Spleen (tissue), 11 donors: ENCODE results near the gene HDAC7. TPM values are rescaled to one million over a fixed set of nuclear protein-coding genes. Genes with fewer than 3 reads are reported as not detected.

Experiments
- DNase-seq: peaks from one replicate; pipeline ENCODE4 v3.0.0-alpha.2; 2020
- H3K27ac ChIP-seq, 8 donors: fragments of 200-600 bp; sonication (generic) in 7 of 8; 1 replicate in 4 of 8; 2 replicates in 4 of 8; pipeline versions ENCODE4 v1.5.0 to v1.8.0; 2016 to 2021; ENCODE audit warnings: inconsistent platforms in 4 of 8, mild to moderate bottlenecking in 4 of 8, moderate library complexity in 1 of 8
- H3K27me3 ChIP-seq, 7 donors: fragments of 200-600 bp; sonication (generic) in 6 of 7; replicated peaks in 1 of 7; 1 replicate in 4 of 7; 2 replicates in 3 of 7; pipeline versions ENCODE4 v1.5.0 to v1.8.0; 2016 to 2021; ENCODE audit warnings: inconsistent platforms in 3 of 7, mild to moderate bottlenecking in 1 of 7
- H3K36me3 ChIP-seq, 6 donors: fragments of 200-600 bp; sonication (generic) in 5 of 6; 1 replicate in 4 of 6; 2 replicates in 2 of 6; pipeline versions ENCODE4 v1.5.0 to v1.8.0; 2016 to 2021; ENCODE audit warnings: inconsistent platforms in 2 of 6
- H3K4me1 ChIP-seq, 6 donors: fragments of 200-600 bp; sonication (generic) in 5 of 6; 1 replicate in 3 of 6; 2 replicates in 3 of 6; pipeline versions ENCODE4 v1.5.0 to v1.8.0; 2016 to 2021; ENCODE audit warnings: inconsistent platforms in 3 of 6
- H3K4me3 ChIP-seq, 8 donors: fragments of 200-600 bp; sonication (generic) in 7 of 8; 1 replicate in 4 of 8; 2 replicates in 4 of 8; pipeline versions ENCODE4 v1.5.0 to v1.8.0; 2016 to 2021; ENCODE audit warnings: inconsistent platforms in 4 of 8, mild to moderate bottlenecking in 4 of 8, moderate library complexity in 2 of 8
- H3K9me3 ChIP-seq, 8 donors: fragments of 200-600 bp; sonication (generic) in 7 of 8; 1 replicate in 4 of 8; 2 replicates in 4 of 8; pipeline versions ENCODE4 v1.5.0 to v1.8.0; 2016 to 2021; ENCODE audit warnings: inconsistent platforms in 4 of 8
- CTCF ChIP-seq, 11 experiments: fragments of 200-600 bp in 7 of 11; fragments of 450-650 bp in 4 of 11; sonication (generic) in 4 of 11; IDR thresholded peaks in 8 of 11; conservative IDR thresholded peaks in 3 of 11; 1 replicate in 7 of 11; 2 replicates in 4 of 11; pipeline versions ENCODE4 v1.4.0 to v1.8.0; 2016 to 2021; ENCODE audit warnings: antibody characterized with exemption in 11 of 11, inconsistent platforms in 4 of 11, mild to moderate bottlenecking in 1 of 11
- POLR2A ChIP-seq, 3 donors: fragments of 450-650 bp; IDR thresholded peaks; one replicate each; pipeline ENCODE4 v1.5.1; 2017; ENCODE audit warnings: antibody characterized with exemption in 3 of 3, mild to moderate bottlenecking in 1 of 3
- POLR2AphosphoS5 ChIP-seq, 3 donors: sonication (generic); formaldehyde crosslinking; IDR thresholded peaks; one replicate each; pipeline ENCODE4 v1.5.1; 2017; ENCODE audit warnings: antibody characterized with exemption in 3 of 3
- WGBS, 5 donors: extraction: QIAGEN DNeasy Blood & Tissue Kit in 3 of 5; methylation state at CpG; one replicate each; pipeline versions ENCODE4 v1.1.5 to v1.1.7; 2013 to 2018; 5-methylcytosine and 5-hydroxymethylcytosine counted together
- intact Hi-C: fragments of 100-400 bp; cut with DNase I; formaldehyde crosslinking; loops from one replicate; pipeline ENCODE4 v1.15.0; 2023; ENCODE audit warnings: low total_unique reads
- polyA plus RNA-seq, 3 donors: library from polyadenylated mRNA; stranded (reverse); fragments of 200-250 nt; gene quantifications; one replicate each; pipeline ENCODE4 v1.2.1, GENCODE V29; 2013
- total RNA-seq, 7 donors: library from RNA; depleted of rRNA in 3 of 7; stranded (reverse); fragments of >200 nt in 3 of 7; fragmentation: NEBNext Ultra II Directional in 4 of 7; extraction: Animal tissue kit (Norgen Biotek cat#: 25700) in 4 of 7; gene quantifications; one replicate each; pipeline versions ENCODE4 v1.1.0 to v1.2.1, GENCODE V29; 2016 to 2021
- donor health status: healthy with polysubstance abuse.
- donor health status: DM: no; HTN: no; CAD: no; lungs with moderate emphysema.
- donor health status: DM: no; HTN: no; CAD: no.
- donor health status: Bipolar disorder and iron deficiency.
- donor health status: healthy.
- donor health status: DM: no; HTN: no; CAD: no.
- donor health status: DM: yes; HTN: yes; CAD: no.

HDAC7 gene
- total and polyA plus RNA-seq, 10 donors, result 39.6 to 158 (median 101) TPM

DNA sequence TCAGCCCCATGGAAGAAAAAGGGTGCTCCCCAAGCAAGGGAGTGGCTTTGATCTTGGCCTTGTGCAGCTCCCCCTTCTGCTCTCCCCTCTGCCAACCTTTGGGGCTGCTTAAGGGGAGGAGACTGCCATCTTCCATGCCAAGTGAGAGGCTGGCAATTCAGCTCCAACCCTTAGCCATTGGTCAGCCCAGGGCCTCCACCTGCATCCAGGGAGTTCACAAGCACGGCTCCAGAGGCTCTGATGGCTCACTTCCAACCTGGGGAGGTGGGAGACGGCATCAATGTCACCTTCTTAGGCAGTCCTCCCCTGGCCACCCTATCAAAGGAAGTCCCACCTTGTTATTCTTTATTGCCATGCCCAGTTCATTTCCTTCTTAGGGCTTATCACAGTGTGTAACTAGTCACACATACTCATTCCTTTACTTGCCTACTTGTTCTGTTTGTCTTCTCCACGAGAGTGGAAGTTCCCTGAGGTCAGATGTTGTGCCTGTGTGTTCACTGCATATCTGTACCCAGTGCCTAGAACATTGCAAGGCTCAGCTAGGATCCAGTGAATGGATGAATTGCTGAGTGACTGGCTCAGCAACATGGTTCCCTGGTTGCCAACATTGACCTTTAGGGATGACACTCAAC lies 5.0 kb downstream of the HDAC7 start:
- H3K4me3 ChIP-seq, result peak overlapping the region in 1 of 8 donors; percentile 69
- intact Hi-C loops, result no loop called here

GRCh38 chr12:47813511-47814196 lies 6.0 kb downstream of the HDAC7 start:
- peak overlapping the region; percentile 11 to 69 (median 34) for H3K4me3 ChIP-seq
- DNase-seq, result no peak
- intact Hi-C loops, result no loop called here
- peaks cover 0 to 11% (median 0%) of the 10 kb centered on the region in 6 donors for H3K36me3 ChIP-seq
- no peaks in the 10 kb centered on the region for H3K9me3 ChIP-seq
- H3K4me1 ChIP-seq, result peaks cover 88 to 100% (median 100%) of the 10 kb centered on the region in 6 donors
- H3K27me3 ChIP-seq, result no peaks in the 10 kb centered on the region
- peak in 2 of 3 donors; percentile 23 to 58 for TF ChIP-seq POLR2AphosphoS5 (IDR thresholded peaks at IDR 0.05)
- TF ChIP-seq POLR2A (IDR thresholded peaks at IDR 0.05), result no peak
- TF ChIP-seq CTCF (IDR thresholded peaks at IDR 0.05 in 8 of 11, conservative IDR thresholded peaks at IDR 0.05 in 3 of 11), result peak in 1 of 11 experiments; percentile 11
- peak overlapping the region; percentile 64 to 98 (median 96) for H3K27ac ChIP-seq
- 9 to 15% (median 10%) methylated on average over 9 of the region's 9 CpGs for WGBS, 5 donors

More for the DNA sequence above, 5.0 kb downstream of the HDAC7 start:
- Histone ChIP-seq H3K27me3 (no peaks in the 10 kb centered on the region), H3K4me1 (peaks cover 79 to 96% (median 92%) of the 10 kb centered on the region in 6 donors), H3K9me3 (no peaks in the 10 kb centered on the region), H3K27ac (peak overlapping the region; percentile 64 to 98 (median 96)), H3K36me3 (peaks cover 0 to 11% (median 0%) of the 10 kb centered on the region in 6 donors)
- TF ChIP-seq POLR2A (IDR thresholded peaks at IDR 0.05) (no peak), CTCF (IDR thresholded peaks at IDR 0.05 in 8 of 11, conservative IDR thresholded peaks at IDR 0.05 in 3 of 11) (no peak), POLR2AphosphoS5 (IDR thresholded peaks at IDR 0.05) (no peak)
- no peak for DNase-seq
- WGBS, 5 donors, result 38 to 62% (median 56%) methylated on average over 3 of the region's 3 CpGs

- TF ChIP-seq POLR2A (IDR thresholded peaks at IDR 0.05) (peak in 1 of 3 donors; percentile 23), POLR2AphosphoS5 (IDR thresholded peaks at IDR 0.05) (peak; percentile 73 to 89 (median 87)), CTCF (IDR thresholded peaks at IDR 0.05 in 8 of 11, conservative IDR thresholded peaks at IDR 0.05 in 3 of 11) (peak in 2 of 11 experiments; percentile 4 to 18)
- H3K27ac ChIP-seq, result peak overlapping the region; percentile 64 to 98 (median 96)
- no peaks in the 10 kb centered on the region for H3K27me3 ChIP-seq
- H3K4me3 ChIP-seq, result peak overlapping the region; percentile 11 to 69 (median 34)
- DNase-seq, result peak; percentile 97
- H3K4me1 ChIP-seq, result peaks cover 88 to 100% (median 100%) of the 10 kb centered on the region in 6 donors
- 0 to 2% (median 1%) methylated on average over 31 to 37 of the region's 37 CpGs for WGBS, 5 donors
- intact Hi-C loops, result no loop called here
- no peaks in the 10 kb centered on the region for H3K9me3 ChIP-seq
- peaks cover 0 to 11% (median 0%) of the 10 kb centered on the region in 6 donors for H3K36me3 ChIP-seq
Measured at GRCh38 chr12:47812797-47813510, 6.7 kb downstream of the HDAC7 start.
